ENCODE results near the gene MED12L.

Gene MED12L

GRCh38 chr3:151091685-151092345, 6.4 kb downstream of the MED12L start:
- no peak for DNase-seq (ENCODE audit: low read depth)

- DNase-seq (ENCODE audit: low read depth): no peak
Measured at GRCh38 chr3:151093148-151093547, 7.7 kb downstream of the MED12L start.

DNA sequence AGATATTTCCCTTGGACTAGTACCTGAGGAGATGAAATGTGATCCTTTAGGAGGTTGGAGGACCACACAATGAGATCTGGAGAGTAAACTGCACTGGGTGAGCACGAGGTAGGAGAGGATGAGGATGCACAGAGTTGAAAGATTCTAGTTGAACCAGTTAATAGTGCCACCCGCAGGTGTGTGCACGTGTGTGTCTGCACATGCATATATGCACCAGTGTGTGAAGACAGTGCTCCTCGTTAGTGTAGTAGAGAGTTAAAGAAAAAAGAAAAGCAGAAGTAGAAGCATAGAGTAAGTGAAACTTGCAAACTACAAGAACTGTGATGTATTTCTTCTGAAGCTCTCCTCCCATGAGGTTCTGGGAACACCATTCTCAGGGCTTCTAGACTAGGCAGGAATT, 8.4 kb downstream of the MED12L start:
- no peak for DNase-seq (ENCODE audit: low read depth)

DNA sequence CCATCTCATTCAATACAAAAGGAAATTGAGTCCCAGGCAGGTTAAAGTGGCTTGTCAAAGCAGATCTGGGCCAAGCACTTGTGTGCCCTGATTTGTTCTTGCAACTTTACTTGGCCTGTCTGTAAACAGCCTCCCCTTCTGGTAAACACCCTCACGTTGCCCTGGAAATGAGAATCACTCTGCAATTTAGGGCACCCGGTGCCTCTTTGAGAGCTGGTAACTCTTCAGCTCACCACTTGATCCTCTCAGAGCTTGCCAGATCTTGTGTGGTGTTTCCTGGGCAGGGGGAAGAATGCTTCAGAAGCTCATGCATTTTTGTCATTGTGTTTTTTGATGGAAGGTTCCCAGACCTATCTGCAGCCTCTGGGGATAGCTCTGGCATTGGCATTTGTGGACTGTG, 11.3 kb downstream of the MED12L start:
- no peak for DNase-seq (ENCODE audit: low read depth)

GRCh38 chr3:151100076-151100475, 14.6 kb downstream of the MED12L start:
- DNase-seq (ENCODE audit: low read depth): no peak

DNA sequence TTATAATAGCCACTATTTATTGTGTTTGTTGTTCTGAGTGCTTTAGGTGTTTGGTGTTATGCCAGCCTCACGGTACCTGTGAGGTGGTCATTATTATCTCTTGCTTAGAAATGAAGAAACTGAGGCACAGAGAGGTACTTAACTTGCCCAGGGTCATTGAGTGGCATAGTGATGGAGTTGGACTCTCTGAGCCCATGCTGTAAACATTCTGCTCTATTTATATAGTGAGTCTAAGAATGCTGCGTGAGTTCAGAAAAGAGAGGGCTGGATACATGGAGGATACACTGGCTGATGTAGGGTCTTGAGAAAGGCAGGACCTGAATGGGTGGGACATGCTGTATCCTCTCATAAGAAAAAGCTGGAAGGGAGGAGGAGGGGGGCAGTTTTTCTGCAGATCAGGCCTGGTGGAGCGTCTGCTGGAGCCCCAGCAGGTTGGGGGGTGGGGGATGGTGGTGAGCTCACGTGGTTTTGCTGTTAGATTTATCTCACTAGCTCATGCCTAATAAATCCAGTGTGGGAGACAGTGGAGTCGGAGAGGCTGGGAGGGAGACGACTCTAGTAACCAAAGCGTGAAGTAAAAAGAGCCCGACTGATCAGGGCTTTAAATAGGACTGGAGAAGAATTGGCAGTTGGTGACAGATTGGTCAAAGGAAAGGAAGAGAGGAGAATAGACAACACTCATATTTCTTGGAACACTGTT, 16.0 kb downstream of the MED12L start:
- no peak for DNase-seq (ENCODE audit: low read depth)

- DNase-seq (ENCODE audit: low read depth): no peak
Measured at GRCh38 chr3:151106311-151106710, 20.8 kb downstream of the MED12L start.

DNA sequence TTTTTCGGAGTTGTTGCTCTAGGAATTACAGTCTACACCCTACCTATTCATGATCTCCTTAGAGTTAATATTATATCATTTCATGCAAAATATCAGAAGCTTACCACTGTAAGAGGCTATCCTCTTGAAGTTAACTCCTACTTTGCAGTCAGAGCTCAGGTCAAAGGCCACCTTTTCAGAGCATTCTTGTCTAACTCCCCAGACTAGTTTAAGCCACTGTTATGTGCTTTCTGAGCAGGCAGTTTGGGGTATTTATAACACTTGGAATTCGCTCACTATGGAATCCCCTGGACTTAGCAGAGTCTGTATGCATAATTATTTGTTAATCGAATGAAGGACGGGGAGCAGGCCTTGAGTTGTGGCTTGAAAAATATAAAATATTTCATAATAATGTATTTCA, 21.7 kb downstream of the MED12L start:
- no peak for DNase-seq (ENCODE audit: low read depth)

GRCh38 chr3:151107701-151108100, 22.2 kb downstream of the MED12L start:
- no peak for DNase-seq (ENCODE audit: low read depth)

GRCh38 chr3:151109286-151109800, 23.9 kb downstream of the MED12L start:
- DNase-seq (ENCODE audit: low read depth): no peak

- no peak for DNase-seq (ENCODE audit: low read depth)
Measured at GRCh38 chr3:151112731-151113130, 27.3 kb downstream of the MED12L start.

DNA sequence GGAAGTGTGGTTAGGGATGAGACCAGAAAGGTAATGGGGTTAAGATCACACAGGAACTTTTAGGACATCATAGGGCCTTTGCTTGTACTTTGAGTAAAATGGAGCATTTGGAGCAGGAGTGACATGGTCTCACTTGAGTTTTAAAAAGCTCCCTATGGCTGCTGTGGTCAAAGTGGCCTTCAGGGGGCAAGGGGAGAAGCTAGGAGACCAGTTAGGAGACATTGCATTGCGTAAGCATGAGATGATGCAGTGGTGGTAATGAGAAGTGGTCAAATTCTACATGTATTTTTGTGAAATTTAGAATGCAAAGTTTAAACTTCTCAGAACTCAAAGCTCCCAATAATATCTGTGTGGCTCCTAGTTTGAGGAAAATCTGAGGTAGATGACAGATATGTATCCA, 27.9 kb downstream of the MED12L start:
- no peak for DNase-seq (ENCODE audit: low read depth)

DNA sequence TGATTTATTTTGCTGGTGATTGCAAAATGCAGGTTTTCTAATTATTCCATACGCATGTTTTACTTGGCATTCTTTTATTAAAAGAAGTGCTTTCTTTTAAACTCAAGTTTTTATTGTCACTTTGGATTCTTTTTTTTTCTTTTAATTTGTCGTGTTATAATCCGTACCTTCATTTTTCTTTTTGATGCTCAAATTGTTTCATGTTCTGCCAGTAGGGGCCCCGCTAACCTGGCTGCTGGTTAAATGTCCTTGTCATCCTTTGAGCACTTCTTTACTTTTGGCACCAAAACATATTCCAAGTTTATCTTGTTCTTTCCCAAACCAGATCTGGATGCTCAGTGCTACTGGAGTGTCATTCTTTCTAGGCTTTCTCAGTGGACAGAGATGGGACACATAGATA, 31.6 kb downstream of the MED12L start:
- no peak for DNase-seq (ENCODE audit: low read depth)

DNA sequence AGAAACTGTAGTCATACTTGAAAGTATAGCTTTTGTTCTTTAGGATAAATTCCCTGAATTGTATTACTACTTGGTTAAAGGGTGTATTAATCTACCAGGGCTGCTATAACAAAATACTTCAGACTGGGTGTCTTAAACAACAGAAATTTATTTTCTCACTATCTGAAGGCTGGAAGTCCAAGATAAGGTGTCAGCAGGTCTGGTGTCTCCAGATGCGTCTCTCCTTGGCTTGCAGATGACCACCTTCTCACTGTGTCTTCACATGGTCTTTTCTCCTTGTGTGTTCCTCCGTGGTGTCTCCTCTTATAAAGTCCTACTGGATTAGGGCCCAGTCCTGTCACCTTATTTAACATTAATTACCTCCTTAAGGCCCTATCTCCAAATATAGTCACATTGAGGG, 33.7 kb downstream of the MED12L start:
- no peak for DNase-seq (ENCODE audit: low read depth)

- no peak for DNase-seq (ENCODE audit: low read depth)
Measured at GRCh38 chr3:151120409-151120808, 34.9 kb downstream of the MED12L start.

- no peak for DNase-seq (ENCODE audit: low read depth)
Measured at GRCh38 chr3:151121016-151121415, 35.6 kb downstream of the MED12L start.

- DNase-seq (ENCODE audit: low read depth): no peak
Measured at GRCh38 chr3:151123827-151124226, 38.4 kb downstream of the MED12L start.

GRCh38 chr3:151124476-151124875, 39.0 kb downstream of the MED12L start:
- no peak for DNase-seq (ENCODE audit: low read depth)

GRCh38 chr3:151130428-151130827, 45.0 kb downstream of the MED12L start:
- no peak for DNase-seq (ENCODE audit: low read depth)

DNA sequence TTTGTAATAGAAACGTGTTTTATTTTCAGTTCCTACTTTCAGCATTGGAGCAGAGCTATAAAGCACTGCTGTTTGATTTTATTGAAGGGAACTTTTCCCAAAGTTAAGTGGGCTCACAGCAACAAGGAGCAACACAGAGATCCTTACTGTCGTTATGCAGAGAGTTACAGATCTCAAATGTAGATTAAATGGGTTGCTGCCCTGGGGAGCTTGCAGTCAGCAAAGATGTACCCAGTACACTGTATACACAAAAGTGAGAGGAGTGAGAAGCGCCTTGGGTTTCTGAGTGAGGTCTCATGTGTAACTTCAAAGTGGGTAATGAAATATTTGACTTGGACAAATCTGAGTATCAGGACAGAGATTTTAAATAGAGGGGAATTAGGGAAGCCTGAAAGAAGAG, 47.7 kb downstream of the MED12L start:
- no peak for DNase-seq (ENCODE audit: low read depth)

DNA sequence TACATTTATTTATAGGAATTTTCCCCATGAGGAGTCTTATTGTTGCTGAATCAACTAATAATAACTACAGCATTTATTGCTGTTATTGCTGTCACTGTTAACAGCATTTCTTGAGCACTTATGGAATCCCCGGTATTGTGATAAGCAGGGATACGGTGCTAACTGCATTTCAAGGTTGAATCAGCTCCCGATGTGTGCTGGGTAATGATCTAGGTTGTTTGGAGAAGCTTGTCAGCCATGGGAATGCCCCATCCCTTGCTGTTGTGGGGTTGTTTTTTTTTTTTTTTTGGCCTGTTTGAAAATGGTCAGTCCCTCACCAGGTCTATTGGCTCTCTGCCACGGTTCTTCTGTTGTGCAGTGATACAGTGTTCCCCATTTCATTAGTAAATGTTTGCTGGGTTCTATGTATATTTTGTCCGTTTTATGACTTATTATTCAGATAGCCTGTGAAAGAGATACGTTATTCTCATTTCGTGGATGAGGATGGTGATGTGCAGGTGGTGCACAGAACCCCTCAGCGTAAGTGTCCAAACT, 48.5 kb downstream of the MED12L start:
- no peak for DNase-seq (ENCODE audit: low read depth)

GRCh38 chr3:151135541-151136337, 50.3 kb downstream of the MED12L start:
- no peak for DNase-seq (ENCODE audit: low read depth)

GRCh38 chr3:151142929-151143328, 57.5 kb downstream of the MED12L start:
- DNase-seq (ENCODE audit: low read depth): no peak

All from activated T-helper 9 cell treated with anti-CD3 and anti-CD28 coated beads, Interleukin-2, amount 50 U/mL, for 16 hours (primary cell).